ENCODE data around the gene TCF7L1.
"Not testable (repeated sequence)": the region's sequence is repeated elsewhere in the genome, so short reads cannot be mapped to it uniquely, and the experiment has no call there.

Gene TCF7L1

DNA sequence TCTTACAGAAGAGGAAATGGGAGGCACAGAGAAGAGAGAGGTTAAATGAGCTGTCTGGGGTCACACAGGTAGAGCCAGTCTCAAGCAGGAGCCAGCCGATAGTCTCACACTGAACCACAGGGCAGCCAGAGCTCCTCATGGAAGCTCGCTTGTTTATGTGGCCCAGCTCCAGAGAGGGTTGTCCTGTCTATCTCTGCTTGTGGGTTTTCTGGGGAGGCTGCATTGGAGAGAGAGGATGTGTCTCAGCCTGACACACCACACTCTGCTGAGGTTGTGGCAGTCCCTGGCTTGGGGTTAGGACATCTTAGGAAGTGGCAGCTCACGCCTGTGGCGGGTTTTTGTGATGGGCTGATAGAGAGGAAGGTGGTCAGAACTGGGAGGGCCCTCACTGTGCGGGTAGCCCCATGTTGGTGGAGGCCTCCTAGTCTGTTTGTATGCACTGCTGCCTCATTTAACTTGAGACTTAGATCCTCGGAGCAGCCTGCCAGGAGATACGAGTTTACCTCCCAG is 52.3 kb downstream of the TCF7L1 start:
- no peak for DNase-seq

DNA sequence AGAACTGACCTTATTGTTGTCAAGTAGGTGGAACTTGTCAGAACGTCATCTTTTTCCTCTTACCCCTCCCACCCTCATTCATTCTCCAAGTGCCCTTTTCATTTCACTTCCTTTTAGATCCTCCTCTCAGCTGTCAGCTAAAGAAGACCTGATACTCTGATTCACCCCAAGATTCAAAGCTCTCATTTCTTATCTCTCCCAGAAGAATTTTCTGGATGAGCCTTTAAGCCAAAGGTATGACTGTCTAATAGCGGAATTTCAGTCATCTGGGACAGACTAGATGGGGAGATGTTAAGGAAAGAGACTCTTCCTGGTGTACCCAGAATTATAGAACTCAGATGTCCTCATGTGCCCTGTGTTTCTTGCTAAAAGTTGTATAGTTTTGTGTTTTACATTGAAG is 53.9 kb downstream of the TCF7L1 start:
- no peak for DNase-seq

DNA sequence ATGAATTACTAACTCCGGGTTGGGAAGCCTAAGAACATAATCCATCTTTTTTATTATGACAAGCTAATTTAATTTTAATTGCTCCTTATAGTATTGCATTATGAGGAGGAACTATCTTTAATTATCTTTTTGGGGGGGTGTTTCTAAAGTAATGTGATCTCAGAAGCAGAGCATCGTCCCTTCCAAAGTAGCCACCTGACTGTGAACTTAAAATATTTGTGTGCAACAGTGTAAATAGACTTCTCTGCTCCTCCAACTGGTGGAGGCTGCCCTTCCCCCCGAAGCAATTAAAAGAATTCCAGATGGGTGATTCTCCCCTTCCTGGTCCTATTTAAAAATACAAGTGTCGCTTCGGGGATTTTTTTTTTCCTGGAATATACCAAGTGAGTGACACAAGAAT is 55.7 kb downstream of the TCF7L1 start:
- no peak for DNase-seq

DNA sequence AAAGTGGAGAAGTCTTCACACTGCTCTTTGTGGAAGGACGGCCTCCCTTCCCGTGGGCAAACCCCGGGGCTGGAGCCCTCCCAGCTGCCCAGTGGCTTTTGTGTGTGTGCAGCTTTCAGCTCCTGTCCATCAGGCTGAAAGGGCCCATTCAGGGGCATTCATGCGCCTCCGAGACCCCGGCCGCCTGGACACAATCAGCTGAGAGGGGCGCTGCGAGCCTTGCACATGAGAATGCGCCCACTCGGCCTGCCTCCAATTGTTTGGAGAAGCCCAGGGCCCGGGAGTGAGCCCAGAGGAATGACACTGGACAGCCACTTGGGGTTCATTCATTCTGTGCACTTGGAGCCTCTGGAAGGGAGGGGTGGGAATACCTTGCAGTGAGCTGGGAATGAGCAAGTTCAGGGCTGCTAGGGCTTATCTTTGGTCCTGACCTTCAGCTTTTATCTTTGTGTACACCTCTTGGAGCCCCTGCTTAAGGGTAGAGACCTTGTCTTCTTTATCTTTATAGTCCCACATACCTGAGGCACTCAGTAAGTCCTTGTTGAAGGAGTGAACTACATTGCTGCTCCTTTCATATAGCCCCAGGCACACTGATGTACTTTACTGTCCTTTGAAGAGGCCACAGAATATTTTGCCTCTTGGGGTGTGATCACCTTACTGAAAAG is 56.5 kb downstream of the TCF7L1 start:
- DNase-seq = no peak

DNA sequence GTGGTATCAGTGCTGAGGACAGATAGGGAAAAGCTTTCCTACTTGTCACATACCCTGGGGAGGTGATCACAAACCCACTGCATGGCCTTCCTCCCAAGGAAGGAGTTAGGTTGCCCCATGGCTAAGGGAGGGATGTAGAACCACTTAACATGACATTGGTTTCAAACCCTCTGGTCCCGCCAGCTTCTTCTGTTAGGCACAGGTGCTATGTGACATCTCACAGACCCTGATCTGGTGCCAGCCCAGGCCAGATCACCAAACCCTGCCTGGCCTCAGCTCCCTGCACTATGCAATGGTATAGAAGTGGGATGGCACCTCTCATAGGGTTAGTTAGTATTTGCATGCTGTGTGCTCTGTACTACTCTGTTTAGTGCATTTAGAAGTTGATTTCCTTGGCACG is 58.0 kb downstream of the TCF7L1 start:
- no peak for DNase-seq

DNA sequence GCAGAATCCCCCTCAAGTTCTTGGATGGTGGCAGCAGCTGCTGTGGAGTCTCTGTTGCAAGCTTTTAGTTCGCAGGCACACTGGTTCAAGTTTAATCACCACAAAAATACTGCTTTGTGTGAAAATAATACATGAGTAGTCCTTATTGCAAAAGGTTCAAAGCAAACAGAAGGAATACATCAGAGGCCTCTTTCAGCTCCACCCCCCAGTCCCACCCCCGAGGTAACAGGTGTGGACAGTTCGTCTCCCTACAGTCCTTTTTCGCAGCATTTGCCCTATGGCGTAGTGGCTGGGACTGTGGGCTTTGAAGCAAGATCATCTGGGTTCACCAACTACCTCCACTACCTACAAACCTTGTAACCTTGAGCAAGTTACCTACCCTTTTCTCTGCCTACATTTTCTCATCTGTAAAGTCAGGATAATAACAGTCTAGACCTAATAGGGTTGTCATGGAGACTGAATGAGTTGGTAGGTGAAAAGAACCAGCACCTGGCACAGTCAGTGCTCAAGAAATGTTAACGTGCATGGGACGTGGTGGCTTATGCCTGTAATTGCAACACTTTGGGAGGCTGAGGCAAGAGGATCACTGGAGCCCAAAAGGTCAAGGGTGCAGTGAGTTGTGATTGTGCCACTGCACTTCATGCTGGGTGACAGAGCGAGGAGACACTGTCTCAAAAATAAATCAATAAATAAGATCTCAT is 61.7 kb downstream of the TCF7L1 start:
- no peak for DNase-seq

DNA sequence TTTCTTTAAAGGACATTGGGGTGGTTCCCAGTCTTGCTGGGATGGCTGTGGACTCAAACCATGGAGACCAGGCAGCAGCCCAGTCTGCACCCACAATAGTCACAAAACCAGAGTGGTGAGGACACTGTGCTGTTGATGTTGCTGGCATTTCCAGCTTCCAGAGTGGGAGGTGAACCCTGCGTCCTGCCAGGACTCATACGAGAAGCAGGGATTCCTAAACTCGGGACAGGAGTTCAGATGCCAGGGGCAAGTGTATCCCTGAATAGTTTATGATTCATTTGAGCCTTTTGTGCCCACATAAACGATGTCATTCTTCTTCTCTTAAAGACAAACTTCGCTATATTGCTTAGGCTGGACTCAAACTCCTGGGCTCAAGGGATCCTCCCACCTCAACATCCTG is 62.8 kb downstream of the TCF7L1 start:
- no peak for DNase-seq

DNA sequence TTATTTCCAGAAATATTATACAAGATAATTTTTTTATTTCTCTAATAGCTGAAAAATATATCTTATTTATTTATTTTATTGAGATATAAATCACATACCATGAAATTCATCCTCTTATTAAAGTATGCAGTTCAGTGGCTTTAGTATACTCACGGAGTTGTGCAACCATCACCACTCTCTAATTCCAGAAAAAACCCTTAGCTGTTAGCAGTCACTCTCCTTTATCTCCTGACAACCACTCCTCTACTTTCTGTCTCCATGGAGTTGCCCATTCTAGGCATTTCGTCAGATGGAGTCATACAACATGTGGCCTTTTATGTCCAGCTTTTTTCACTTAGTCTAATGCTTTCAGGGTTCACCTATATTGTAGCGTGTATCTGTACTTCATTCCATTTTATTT is 66.5 kb downstream of the TCF7L1 start:
- no peak for DNase-seq

DNA sequence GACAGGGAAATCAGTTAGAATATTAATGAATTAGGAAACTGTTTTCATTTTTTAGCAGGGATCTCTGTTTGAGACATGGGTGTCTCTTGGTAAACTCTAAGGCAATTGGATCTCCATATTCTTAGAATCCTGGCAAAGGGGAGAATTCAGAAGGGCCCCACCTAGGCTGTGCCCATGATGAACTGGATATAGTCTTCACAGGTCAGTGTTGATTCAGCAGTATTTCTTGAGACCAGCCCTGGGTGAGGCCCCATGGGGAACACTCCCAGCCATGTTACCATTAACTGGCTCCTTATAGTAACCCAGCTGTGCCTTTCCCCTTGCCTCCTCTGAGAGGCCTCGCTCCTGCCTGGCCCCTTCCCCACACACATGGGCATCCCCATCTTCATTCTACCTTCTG is 76.7 kb downstream of the TCF7L1 start:
- no peak for DNase-seq

DNA sequence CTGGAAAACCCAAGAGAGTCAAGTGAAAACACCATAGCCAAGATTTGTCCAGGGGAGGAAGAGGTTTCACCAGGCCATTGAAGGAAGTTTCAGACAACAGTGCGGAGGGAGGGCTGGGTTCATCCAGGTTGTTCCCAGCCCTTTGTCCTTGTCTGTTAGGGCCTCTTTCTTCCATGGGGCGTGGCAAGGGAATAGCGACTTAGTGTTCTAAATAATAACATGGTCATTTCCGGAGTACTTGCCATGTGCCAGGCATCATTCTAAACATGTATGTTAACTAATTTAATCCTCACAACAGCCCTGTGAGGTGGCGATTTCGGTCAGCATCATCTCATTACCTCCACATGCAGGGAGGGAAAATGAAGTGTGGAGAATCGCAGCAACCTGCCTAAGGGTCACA is 77.3 kb downstream of the TCF7L1 start:
- DNase-seq = no peak

DNA sequence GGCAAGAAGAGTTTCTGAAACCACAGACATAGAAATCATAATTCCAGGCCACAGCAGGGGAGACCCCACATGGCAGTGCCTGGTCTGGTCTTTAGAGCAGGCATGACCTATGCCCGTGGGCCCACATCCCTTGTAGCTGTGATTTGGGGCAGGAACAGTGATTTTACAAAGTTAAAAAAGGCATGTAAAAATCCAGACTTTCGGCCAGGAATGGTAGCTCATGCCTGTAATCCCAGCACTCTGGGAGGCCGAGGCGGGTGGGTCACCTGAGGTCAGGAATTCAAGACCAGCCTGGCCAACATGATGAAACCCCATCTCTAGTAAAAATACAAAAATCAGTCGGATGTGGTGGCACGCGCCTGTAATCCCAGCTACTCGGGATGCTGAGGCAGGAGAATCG is 78.4 kb downstream of the TCF7L1 start:
- not testable (repeated sequence) for DNase-seq

DNA sequence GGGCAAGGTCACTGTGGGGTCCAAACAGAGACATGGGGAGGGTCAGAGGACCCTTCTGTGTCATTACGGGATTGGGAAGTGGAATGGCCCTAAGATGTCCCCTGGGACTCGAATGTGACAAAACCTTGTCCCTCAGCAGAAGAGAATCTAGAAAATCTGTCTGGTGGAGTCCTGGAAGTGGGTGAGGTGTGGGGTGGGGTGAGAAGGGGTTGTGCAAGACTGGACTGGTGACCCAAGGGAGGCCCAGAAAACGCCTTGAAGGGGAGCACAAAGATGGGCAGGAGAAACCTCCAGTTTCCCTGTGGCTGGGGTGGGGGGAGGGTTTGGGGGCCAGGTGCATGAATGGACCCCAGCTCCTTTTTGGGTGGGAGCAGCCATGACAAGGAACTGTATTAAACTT is 79.6 kb downstream of the TCF7L1 start:
- DNase-seq = no peak

DNA sequence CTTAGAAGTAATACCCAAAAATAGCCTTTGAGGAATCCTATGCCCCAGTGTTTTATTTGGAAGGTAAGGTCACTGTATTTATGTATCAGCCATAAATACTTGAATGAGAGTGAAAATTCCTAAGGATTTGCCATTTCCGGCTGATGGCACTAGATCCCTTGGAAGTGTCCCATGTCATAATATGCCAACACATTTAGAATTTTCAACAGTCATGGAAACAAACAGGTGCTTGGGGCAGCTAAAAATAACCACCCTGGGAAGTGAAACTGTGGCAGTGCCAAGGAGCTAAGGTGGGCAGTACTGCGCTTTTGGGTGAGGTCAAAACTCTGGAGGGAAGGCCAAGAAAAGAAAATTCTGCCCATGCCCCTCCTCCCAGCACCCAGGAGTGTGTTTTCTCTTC is 80.2 kb downstream of the TCF7L1 start:
- no peak for DNase-seq

DNA sequence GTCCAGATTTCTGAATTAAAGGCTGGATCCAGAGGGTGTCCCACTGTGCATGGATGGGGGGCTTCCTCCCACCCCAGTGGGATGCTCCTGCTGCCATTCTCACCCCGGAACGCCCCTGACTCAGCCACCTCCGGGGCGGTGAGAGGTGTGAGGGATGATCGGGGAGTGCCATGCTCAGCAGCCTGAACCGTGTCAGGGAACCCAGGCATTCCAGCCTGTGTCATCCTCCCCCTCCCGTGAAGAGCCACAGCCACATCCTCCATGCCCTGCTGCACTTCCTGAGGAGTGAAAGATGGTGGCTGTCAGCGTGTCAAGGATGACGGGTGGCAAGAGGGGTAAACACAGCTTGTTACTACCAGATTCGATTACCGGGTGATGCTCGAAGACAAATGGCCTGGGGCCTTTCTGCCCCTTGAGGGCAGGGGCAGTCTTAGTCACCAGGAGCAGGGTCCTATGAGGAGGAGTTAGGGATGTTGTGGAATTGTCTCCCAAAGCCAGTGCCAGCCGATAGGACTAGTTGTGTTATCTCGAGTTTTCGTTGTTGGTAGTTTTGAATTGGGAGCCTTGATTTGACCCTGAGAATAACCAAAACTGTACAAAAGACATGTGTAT is 80.8 kb downstream of the TCF7L1 start:
- no peak for DNase-seq

DNA sequence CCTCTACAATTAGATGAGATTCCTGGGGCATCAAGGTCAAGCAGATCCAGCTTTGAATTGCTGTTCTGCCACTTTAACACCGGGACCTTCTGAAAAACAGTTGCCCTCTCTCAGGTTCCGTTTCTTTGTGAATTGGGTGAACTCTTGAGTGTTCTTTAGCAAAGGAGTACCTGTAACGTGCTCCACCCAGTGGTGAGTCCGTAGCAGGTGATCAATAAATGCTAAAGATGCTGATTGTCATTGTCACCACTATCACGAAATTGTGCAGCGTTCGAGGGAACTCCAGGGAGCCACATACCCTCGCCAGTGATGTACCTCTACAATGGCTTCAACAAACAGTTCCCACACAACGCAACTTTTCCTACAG is 81.9 kb downstream of the TCF7L1 start:
- DNase-seq = no peak

DNA sequence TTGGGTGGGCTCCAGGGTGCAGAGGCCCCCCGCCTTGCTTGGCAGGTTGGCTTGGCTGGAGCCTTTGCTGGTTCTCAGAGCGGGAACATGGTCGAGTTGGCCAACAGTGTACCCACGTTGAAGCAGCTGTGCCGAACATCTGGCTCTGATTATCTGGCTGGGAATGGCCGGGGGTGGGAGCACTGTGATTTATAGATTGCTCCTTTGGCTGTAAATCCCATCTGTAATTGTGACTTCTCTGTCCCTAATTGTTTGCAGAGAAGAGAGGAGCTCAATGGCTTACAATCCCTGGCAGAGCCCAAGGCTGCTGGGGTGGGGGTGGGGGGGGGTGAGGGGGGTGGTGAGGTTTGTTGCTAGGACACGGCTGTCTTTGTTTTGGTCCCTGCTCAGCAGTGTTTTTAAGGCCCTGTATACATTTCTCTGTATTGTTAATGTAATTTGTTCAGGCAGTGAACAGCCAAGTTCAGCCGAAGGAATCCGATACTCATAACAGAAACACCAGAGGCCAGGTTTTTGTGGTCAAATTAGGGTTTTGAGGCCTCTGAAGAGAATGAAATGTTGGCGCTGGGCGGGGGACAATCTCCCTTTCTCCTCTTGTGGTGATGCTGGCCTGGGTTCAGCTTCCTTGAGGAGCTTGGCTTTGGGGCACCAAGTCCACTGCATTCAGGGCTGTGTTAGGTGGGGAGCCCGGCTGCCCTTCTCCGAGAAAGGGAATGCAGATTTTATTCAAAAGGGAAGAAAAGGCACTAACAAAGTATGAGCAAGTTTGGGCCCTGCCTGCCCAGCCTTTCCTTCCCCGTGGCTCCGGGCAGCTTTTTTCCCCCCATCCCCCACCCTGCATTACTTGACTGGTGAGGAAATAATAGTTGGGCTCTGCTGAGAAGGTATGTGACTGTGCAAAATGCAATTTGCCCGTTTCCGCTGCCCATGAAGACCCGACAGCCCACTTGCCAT is 82.5 kb downstream of the TCF7L1 start:
- no peak for DNase-seq

DNA sequence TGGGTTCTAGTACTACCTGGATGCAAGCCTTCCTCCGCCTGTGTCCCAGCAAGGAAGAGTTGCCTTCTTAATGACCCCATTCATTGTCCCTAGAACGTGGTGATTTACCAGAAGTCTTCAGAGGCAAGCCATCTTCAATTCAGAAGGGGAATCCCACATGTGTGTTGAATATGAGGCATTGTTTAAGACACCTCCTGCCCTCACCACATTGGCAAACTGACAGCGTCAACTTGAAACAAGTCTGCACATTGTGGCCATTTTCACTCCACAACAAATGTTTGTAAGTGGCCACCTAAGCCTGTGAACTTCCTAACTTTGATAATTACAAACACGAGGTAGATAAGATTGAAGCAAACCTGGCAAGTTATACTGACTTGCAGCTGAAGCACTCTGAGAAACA is 83.7 kb downstream of the TCF7L1 start:
- DNase-seq = no peak

DNA sequence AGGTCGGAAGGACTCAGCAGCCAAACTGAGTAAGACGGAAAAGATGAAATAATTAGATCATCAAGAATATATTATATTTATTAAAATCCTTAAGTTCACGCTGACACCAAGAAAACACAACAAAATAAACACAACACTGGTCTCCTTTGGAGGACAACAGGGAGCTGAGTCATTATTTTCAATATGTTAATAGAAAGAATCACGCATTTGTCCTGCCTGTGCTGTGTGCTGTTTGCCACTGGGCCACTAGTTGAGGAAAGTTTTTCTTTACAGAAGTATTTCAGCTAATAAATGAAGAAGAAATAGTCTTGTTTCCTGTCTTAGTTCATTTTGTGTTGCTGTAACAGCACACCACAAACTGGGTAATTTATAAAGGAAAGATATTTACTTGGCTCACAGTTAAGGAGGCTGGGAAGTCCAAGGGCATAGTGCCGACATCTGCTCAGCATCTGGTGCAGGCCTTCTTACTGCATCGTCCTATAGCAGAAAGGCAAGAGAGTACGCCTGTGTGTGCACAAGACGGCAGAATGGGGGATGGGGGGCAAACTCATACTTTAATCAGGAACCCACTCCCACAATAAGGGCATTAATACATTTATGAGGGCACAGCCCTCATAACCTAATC is 88.0 kb downstream of the TCF7L1 start:
- DNase-seq = no peak

DNA sequence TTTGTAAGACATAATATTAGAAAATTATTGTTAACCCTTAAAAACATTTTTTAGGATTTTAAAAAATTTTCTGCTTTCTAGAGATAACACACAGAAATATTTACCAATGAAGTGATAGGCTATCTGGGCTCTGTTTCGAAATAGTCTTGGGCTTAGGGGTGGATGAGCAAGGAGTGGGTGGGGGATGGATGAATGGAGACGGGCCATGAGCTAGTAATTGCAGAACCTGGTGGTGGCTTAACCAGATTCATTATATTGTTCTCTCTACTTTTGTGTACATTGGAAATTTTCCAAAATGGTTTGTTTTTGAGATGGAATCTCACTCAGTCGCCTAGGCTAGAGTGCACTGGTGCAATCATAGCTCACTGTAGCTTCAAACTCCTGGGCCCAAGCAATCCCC is 89.6 kb downstream of the TCF7L1 start:
- no peak for DNase-seq

DNA sequence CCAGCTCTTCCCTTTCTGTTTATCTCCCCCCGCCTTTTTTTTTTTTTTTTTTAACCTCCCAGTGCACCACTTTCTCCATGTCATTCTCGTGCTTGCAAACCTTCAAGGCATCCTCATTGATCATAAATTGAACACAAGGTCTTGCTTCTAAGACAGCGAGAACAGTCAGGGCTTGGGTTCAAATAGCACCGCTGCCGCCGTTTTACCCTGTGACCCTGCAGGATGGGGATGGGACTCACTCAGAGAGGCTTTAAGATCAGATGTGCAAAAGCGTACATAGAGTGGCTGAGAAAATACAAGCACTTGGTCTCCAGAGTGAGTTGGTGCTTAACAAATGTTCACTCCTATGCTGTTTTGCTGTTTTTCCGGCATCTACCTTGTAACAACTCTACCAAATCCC is 93.6 kb downstream of the TCF7L1 start:
- no peak for DNase-seq

DNA sequence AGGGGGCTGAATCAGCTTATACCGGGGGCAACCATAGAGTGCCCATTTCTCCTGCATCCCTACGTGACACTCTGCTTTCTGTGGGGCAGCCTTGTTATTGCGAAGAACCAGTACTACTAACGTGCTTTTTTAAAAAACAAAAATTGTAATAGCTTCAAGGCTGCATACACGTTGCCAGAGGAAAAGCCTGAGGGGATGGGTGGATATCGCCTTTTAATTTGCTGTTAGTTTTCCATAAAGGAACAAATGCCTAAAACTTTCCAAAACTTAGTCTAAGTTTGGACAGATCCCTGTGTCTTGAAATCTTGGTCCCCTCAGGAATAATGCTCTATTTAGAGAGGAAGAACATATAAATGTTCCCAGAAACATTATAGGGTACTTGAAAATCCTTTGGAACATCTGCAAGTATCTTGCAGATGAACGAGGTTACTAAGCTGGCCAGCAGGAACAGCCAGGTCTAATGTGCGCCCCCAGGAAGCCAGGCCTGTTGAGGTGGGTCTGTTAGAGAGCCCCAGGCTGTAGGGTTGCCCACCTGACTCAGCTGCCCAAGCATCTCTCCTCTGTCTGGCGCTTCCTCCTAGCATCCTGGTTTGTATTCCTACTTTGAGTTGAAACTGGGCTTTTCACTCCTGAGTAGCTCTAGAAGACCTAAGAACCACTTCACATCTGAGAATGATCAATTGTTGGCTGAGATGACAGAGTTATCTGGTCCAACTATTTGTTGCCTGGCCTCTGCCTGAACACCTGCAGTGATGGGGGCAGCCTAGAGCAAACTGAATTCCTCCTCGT is 97.7 kb downstream of the TCF7L1 start:
- DNase-seq = no peak

DNA sequence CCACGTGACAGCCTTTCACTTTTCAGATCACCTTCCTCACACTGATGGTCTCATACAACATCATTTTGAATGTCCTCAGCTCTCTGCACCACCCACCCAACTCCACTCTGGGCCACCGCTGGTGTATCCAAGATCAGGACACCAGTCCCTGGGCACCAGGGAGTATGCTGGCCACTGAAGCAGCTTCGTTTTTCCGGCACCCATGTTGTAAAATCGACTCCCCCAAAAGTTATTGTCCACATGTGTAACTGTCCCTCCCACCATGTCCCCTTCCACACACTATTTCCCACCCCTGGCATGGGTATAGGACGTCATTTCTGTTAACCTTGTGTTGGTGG is 98.2 kb downstream of the TCF7L1 start:
- no peak for DNase-seq

Measured in activated naive CD4-positive, alpha-beta T cell treated with Interleukin-2 at 50 U/mL for 16 hours (primary cell).